NCI-H128 (cell line): Measurements from ENCODE around the gene OR52E2.
"Not testable (repeated sequence)": the region's sequence is repeated elsewhere in the genome, so short reads cannot be mapped to it uniquely, and the experiment has no call there.

Experiments used
- DNase-seq: peaks from one replicate; lab custom pipeline; 2025; ENCODE audit not compliant: unreplicated experiment; lab: John Stamatoyannopoulos, UW

The OR52E2 gene

GRCh38 chr11:5059391-5059790, at the start of gene OR52E2:
Gene OR52E2, minus strand, starts transcription at chr11:5059627. Its CDS starts 0 bp downstream, at chr11:5059627.
- DNase-seq, result no peak

GRCh38 chr11:5107285-5107684, 47.9 kb upstream of the OR52E2 start:
- no peak for DNase-seq

- DNase-seq, result no peak
Measured at GRCh38 chr11:5103066-5103465, 43.6 kb upstream of the OR52E2 start.

- DNase-seq, result no peak
Measured at GRCh38 chr11:5102246-5102645, 42.8 kb upstream of the OR52E2 start.

DNA sequence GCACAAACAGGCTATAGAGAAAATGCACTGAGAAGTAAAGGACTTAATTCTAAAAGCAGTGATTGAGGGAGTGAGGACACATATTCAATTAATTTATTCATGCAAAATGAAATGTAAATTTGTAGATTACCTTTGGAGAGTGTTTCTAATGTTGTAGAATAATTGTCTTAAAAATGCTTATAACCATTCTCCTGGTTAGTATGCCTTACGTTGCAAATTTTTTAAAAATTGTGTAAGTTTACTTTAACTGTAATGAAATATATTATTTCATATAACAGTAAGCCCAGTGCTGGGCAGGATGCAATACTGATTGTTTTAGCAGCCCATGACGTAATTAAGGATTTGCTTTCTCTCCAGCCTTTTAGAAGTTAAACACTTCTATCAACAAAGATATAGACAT, 36.6 kb upstream of the OR52E2 start:
- no peak for DNase-seq

DNA sequence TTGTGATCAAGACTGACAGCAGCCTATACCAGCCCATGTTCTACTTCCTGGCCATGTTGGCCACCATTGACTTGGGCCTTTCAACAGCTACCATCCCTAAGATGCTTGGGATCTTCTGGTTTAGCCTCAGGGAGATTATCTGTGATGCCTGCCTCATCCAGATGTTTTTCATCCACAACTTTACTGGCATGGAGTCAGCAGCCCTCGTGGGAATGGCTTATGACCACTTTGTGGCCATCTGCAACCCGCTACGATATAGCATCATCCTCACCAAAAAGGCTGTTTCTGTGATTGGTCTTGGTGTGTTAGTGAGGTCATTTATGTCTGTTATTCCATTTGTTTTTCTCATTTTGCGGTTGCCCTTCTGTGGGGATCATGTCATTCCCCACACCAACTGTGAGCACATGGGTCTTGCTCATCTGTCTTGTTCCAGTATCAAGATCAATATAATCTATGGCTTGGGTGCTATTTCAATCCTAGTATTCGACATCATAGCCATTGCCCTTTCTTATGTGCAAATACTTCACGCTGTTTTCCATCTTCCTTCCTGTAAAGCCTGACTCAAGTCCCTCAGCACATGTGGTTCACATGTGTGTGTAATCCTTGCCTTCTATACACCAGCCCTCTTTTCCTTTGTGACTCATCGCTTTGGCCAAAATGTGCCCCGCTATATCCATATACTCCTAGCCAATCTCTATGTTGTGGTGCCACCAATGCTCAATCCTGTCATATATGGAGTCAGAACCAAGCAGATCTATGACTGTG, 33.6 kb upstream of the OR52E2 start:
- no peak for DNase-seq

GRCh38 chr11:5090668-5091067, 31.2 kb upstream of the OR52E2 start:
- DNase-seq, result no peak

DNA sequence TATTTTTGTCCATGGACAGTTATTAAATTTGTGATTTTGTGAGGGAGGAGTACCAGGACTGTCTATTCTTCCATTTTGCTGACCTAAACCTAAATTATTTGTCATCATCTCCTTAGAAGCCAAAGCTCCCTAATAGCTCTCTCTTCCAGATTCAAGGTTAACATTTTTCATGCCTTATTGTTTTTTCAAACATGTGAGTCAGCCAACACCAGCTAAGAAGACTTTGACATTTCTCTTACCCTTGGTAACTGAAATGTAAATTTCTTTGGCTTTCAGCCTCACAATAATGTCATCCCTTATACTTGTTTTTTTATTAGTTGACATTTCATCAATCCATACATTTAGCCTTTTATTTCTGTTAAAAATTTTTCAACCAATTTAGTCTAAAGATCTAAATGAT, 29.1 kb upstream of the OR52E2 start:
- no peak for DNase-seq

- DNase-seq, result no peak
Measured at GRCh38 chr11:5083602-5084001, 24.2 kb upstream of the OR52E2 start.

DNA sequence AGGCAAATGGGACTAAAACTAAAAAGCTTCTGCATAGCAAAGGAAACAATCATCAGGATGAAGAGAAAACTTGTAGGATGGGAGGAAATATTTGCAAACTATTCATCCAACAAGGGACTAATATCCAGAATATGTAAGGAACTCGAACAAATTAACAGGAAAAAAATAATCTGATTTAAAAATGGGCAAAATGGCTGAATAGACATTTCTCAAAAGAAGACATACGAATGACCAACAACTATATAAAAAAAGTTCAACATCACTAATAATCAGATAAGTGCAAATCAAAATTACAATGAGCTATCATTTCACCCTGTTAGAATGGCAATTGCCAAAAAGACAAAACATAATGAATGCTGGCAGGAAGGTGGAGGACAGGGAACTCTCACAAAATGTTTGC, 22.0 kb upstream of the OR52E2 start:
- no peak for DNase-seq

DNA sequence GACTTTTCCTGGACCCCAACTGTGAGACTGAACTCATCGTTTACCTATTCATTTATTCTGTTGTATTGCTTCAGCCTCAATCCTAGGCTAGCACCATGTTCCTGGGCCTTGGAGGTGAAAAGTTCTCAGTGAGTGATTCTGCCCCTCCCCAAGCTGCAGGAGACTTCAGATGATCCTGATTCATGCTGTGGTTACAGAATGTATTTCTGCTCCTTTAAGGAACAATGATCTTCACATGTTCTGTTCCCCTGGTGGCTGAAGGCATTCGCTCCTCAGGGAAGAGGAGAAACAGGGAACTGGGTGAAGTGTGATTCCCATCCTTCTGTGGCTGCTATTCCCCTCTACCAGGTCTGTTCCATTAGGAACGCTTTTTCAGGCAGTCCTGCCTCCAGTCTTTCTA, 12.4 kb upstream of the OR52E2 start:
- no peak for DNase-seq

DNA sequence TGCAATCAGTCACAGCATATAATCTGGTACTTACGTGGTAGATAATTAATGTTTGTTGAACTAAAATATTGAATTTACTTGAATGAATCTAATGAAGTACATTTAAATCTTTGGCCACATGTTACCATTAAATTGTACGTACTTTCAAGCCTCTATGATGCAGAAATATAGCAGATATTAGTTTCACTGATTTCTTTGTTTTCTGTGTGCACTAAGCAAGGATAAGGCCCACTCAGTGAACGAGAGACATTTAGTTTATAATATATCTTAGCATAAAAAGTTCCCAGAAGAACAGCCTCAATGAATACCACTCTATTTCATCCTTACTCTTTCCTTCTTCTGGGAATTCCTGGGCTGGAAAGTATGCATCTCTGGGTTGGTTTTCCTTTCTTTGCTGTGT, 9.8 kb upstream of the OR52E2 start, which contains the start of gene OR52E1:
OR52E1 (plus strand) TSS at position 301 of the 400 bp plus-strand sequence.
- no peak for DNase-seq

DNA sequence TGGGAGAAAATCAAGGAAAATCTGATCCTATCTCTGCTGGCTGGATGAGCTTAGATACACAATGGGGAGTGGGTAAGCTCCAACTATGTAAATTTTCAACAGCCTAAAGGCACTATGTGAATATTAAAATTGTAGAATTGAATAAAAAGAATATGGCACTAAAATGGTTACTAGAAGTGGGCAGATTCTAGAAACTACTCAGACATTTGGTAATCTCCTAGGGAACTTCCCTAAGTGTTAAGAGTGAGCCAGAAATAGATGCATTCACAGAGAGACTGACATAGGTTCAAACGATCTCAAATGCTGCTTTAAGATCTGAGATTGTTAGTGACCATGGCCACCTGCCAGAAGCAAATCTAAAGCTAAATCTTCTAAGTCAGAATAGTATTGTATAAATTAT, 5.6 kb upstream of the OR52E2 start:
- no peak for DNase-seq

DNA sequence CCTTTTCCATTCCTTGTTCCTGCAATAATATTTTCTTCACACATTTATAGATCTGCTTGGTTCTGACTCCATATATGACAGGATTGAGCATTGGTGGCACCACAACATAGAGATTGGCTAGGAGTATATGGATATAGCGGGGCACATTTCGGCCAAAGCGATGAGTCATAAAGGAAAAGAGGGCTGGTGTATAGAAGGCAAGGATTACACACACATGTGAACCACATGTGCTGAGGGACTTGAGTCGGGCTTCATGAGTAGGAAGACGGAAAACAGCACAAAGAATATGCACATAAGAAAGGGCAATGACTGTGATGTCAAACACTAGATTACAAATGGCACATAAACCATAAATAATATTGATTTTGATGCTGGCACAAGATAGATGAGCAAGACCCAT, 748 bp downstream of the OR52E2 start:
- not testable (repeated sequence) for DNase-seq

- DNase-seq, result no peak
Measured at GRCh38 chr11:5046754-5047330, 12.6 kb downstream of the OR52E2 start.

- DNase-seq, result no peak
Measured at GRCh38 chr11:5046226-5046625, 13.2 kb downstream of the OR52E2 start, which contains the start of gene OR52J3. Gene OR52J3, plus strand, starts transcription at chr11:5046526. Its CDS starts 0 bp downstream, at chr11:5046526.

- DNase-seq, result no peak
Measured at GRCh38 chr11:5043380-5043779, 16.0 kb downstream of the OR52E2 start.

GRCh38 chr11:5042091-5042490, 17.3 kb downstream of the OR52E2 start:
- DNase-seq, result no peak

- no peak for DNase-seq
Measured at GRCh38 chr11:5040876-5041275, 18.6 kb downstream of the OR52E2 start.

GRCh38 chr11:5038341-5038740, 21.1 kb downstream of the OR52E2 start:
- DNase-seq, result no peak

DNA sequence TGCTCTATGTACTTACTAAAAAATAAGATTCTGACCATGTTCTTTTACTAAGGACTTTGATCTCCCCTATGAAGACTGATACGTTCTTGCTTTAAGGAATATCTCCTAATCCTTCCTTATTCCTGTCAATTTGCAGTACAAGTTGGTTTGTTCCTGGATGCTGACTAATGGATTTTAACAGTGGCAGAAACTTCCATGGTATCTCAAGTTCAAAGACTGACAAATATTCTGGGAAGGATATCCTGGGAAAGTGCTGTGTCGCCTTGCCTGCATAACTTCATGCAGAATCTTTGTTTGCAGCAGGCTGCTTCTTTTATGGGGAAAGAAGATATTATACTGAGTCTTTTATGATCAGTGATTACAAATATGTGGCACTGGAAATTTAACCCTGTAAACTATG, 21.5 kb downstream of the OR52E2 start:
- DNase-seq, result no peak

GRCh38 chr11:5036669-5037068, 22.8 kb downstream of the OR52E2 start:
- DNase-seq, result no peak

DNA sequence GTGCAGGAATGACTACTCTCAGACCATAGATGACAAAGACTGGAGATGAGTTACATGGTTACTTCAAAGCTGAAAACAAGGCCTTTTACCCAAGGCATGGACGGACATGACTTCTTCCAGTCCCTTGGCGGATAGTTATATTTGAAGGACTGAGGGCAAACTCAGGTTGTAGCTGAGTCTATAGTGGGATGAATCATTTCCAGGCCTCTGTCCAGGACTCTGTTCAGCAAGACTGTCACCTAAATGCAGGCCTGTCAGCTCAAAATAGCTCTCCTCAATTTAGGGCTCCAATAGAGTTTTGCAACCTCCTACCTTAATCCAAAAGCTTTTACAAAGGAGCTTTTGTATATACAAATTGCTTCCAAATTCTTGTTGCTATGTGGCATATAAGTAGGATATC, 37.4 kb downstream of the OR52E2 start:
- DNase-seq, result no peak
